AG10803 (cell line): ENCODE data around the gene RASA3.

Experiments used
- DNase-seq: peaks from one replicate; pipeline ENCODE4 v3.0.0; 2010; ENCODE audit warnings: low read depth
- H3K4me3 ChIP-seq: 2 replicates; pipeline ENCODE4 v1.5.1; 2011; ENCODE audit warnings: mild to moderate bottlenecking, low read length, control low read depth
- TF ChIP-seq, protein P1 (sequence below): conservative IDR thresholded peaks from 2 replicates; pipeline ENCODE4 v1.5.1; 2011; ENCODE audit warnings: mild to moderate bottlenecking, low read length, control low read depth, inconsistent platforms

RASA3 gene

DNA sequence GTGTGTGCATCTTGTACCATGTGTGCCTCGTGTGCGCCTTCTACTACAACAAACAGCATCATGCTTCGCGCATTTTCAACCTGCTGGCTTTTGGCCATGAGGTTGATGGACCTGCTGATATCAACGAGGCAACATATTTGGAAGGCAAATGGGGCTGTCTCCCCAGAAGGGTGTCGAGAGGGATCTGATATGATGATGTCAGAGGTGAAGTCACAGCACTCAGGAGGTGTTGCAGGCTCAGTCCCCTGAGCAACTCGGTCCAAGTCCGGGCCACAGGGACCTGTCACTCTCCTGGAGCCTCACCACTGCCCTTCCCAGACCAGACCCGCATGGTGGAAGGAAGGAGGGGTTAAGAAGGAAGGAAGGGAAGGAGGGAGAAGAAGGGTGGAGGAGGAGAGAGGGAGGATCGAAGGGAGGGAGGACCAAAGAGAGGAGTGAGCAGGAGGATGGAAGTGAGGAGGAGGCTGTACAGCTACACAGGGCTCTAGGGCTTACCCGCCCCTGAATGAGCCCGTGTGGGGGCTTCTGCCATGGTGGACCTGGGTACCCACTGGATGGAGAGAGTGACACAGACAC, 151.8 kb downstream of the RASA3 start:
- DNase-seq: no peak
- TF ChIP-seq, protein P1, sequence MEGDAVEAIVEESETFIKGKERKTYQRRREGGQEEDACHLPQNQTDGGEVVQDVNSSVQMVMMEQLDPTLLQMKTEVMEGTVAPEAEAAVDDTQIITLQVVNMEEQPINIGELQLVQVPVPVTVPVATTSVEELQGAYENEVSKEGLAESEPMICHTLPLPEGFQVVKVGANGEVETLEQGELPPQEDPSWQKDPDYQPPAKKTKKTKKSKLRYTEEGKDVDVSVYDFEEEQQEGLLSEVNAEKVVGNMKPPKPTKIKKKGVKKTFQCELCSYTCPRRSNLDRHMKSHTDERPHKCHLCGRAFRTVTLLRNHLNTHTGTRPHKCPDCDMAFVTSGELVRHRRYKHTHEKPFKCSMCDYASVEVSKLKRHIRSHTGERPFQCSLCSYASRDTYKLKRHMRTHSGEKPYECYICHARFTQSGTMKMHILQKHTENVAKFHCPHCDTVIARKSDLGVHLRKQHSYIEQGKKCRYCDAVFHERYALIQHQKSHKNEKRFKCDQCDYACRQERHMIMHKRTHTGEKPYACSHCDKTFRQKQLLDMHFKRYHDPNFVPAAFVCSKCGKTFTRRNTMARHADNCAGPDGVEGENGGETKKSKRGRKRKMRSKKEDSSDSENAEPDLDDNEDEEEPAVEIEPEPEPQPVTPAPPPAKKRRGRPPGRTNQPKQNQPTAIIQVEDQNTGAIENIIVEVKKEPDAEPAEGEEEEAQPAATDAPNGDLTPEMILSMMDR: no peak
- H3K4me3 ChIP-seq: no peak overlapping the region

DNA sequence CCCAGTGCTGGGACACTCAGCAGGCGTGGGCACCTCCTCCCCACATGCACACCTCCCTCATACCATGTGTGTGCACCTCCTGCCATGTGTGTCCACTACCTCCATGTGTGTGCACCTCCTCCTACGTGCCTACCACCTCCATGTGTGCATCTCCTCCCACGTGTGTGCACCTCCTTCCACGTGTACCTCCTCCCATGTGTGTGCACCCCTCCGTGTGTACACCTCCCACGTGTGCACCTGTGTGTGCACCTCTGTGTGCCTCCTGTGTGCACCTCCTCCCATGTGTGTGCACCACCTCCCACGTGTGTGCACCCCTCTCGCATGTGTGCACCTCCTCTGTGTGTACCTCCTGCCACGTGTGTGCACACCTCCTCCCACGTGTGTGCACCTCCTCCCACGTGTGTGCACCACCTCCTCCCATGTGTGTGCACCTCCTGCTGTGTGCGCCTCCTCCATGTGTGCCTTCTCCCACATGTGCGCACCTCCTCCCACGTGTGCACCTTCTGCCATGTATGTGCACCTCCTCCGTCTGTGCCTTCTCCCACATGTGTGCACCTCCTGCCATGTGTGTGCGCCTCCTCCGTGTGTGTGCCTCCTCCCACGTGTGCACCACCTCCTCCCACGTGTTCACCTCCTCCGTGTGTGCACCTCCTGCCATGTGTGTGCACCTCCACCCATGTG, 152.5 kb downstream of the RASA3 start:
- TF ChIP-seq, protein P1: no peak
- DNase-seq: no peak
- no peak overlapping the region for H3K4me3 ChIP-seq

DNA sequence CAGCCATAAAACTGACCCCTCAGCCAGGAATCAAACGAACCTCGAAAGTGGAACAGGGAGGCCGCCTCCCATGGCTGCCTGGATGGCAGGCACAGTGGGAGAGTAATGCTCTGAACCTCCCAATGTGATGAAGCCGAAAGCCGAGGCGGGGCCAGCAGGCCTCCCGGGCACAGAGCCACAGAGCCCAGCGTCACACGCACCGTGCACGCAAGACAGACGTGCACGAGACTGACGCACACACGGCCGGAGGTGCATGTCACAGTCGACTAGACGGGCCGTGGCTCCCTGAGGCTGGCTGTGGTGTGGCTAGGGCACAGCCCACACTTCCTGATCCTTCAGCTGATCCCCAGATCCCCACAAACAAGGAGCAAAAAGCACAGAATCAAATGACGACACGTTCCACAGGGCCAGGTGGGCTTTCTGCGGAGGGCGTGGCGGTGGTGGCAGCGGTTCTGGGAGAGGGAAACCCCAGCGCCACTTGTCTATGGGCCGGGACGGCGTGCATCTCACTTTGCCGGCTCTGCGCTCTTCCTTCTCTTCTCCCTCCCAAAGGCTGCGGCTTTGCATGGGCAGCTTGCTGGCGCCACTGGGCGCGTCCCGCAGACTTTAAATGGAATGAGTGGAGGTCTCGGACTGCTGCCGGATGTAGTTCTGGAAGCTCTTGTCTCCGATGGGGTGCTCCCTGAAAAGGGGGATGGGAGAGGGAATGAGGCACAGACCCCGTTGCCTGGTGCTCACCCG, 153.5 kb downstream of the RASA3 start:
- TF ChIP-seq, protein P1: no peak
- DNase-seq: no peak

DNA sequence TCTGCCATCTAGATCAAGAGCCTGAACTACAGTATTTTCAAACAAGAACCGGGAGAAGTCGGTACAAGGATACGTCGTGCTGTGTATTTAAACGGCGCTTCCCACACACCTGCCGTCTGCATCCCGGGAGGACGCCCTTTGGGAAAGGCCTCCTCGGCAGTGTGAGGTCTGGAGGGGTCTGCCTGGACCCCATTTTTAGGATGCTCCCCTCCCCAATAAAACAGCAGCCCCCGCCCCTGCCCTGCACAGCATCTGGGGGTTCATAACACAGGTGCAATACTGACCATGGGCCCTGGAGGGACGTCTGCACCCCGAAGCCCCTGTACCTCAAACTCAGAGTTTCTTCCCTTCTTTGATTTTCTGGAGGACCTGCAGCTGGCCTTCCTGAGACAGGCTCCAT, 154.4 kb downstream of the RASA3 start:
- no peak for DNase-seq
- TF ChIP-seq, protein P1: no peak
- H3K4me3 ChIP-seq: no peak overlapping the region

More for the DNA sequence above, 153.5 kb downstream of the RASA3 start:
- H3K4me3 ChIP-seq: no peak overlapping the region

DNA sequence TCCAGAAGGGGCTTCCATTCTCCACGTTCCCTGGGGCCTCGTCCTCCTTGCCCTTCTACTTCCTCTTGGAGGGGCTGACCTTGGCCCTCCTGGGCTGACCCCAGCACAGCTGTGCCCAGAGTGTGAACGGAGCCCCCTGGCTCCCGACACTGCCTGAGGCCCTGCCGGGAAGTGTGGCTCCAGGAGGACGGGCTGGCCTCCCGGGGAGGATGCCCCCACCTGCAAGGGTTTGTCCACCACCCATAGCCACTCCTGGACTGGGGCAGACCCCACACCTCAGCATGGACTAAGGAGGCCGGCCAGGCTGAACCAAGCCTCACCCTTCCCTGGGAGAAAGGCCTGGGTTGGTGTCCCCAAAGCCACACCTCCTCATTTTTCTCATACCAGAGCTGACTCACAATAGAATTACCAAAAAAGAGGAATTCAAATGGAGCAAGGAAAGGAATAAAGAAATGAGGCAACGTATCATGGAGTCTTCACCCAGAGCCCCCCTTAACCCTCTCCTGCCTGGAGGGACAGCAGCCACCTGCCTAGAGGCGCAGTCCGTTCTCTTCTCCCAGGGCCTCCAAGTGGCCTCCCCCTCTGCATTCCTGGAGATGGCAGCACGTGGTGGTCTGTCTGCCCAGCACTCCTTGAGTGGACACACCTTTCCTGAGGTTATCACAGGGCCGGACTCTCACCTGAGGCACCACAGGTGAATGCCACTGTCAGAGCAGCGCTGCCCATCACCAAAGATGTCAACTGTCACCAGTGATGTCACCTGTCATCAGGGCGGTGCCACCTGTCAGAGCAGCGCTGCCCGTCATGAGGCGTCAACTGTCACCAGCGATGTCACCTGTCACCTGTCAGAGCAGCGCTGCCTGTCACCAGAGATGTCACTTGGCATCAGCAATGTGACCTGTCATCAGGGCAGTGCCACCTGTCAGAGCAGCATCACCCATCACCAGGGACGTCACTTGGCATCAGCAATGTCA, 155.4 kb downstream of the RASA3 start:
- TF ChIP-seq, protein P1: no peak
- H3K4me3 ChIP-seq: no peak overlapping the region
- DNase-seq: peak; percentile 88

DNA sequence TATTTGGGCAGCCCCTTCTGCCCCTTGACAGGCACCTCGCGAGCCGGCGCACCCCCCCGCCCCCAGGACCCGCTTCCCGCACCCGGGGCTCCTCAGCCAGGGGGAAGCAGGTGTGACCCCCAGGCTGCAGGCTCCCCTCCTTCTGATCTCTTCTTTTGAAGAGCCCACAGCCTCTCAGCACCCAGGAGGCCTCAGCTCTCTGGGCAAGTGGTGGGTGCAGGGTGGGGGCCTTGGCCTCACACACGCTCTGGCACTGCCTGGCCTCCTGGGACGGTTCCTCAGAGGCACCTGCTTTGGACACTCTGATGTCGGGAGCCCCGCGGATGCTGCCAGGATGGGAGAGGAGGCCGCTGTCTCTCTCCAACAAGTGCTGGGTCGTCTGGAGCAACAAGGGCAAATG, 157.0 kb downstream of the RASA3 start:
- H3K4me3 ChIP-seq: no peak overlapping the region
- no peak for DNase-seq
- TF ChIP-seq, protein P1: no peak
